Measurements from ENCODE around the gene AVPR2.

Gene AVPR2

GRCh38 chrX:153953342-153953830, 48.9 kb downstream of the AVPR2 start:
- Histone ChIP-seq H3K4me2 (ENCODE audit: low read depth, low read length) (no peak overlapping the region), H3K36me3 (replicated peaks; ENCODE audit: insufficient read depth, low read length) (peaks cover 5% of the 10 kb centered on the region; the same call in 1 of the 2 replicates), H3F3A (ENCODE audit: insufficient read depth, low read length) (peaks cover 3% of the 10 kb centered on the region; the same call in 1 of the 2 replicates), H3K27me3 (replicated peaks; ENCODE audit: insufficient read depth, low read length) (no peaks in the 10 kb centered on the region), H3K9ac (ENCODE audit: low read length) (no peak overlapping the region), H3K27ac (ENCODE audit: low read length) (no peak overlapping the region), H2AFZ (ENCODE audit: low read length) (no peak overlapping the region), H4K20me1 (ENCODE audit: insufficient read depth, low read length) (no peaks in the 10 kb centered on the region), H3K4me1 (ENCODE audit: low read length) (no peaks in the 10 kb centered on the region), H3K4me3 (ENCODE audit: low read length) (no peak overlapping the region), H3K9me3 (replicated peaks; ENCODE audit: insufficient read depth, low read length) (no peaks in the 10 kb centered on the region), H3K79me2 (ENCODE audit: low read length) (peaks cover 14% of the 10 kb centered on the region; the same call in 1 of the 2 replicates), H3K9me2 (replicated peaks; ENCODE audit: insufficient read depth, low read length) (no peaks in the 10 kb centered on the region)
- TF ChIP-seq EZH2 (optimal IDR thresholded peaks at IDR 0.05; ENCODE audit: low read depth, low read length) (no peak), EZH2phosphoT487 (IDR thresholded peaks at IDR 0.05; ENCODE audit: low read length) (no peak), CTCF (IDR thresholded peaks at IDR 0.05; ENCODE audit: low read length) (peak; percentile 86)
- peak; percentile 56 for DNase-seq

GRCh38 chrX:153953892-153954557, 49.6 kb downstream of the AVPR2 start:
- no peak overlapping the region for H3K9ac ChIP-seq (ENCODE audit: low read length)
- no peak for DNase-seq
- H3K9me2 ChIP-seq (replicated peaks; ENCODE audit: insufficient read depth, low read length), result no peaks in the 10 kb centered on the region
- no peak for TF ChIP-seq EZH2phosphoT487 (IDR thresholded peaks at IDR 0.05; ENCODE audit: low read length)
- TF ChIP-seq CTCF (IDR thresholded peaks at IDR 0.05; ENCODE audit: low read length), result peak; percentile 8; the same call in 1 of the 2 replicates
- no peak overlapping the region for H3K4me3 ChIP-seq (ENCODE audit: low read length)
- no peak overlapping the region for H3K4me2 ChIP-seq (ENCODE audit: low read depth, low read length)
- H3K27ac ChIP-seq (ENCODE audit: low read length), result no peak overlapping the region
- H3K27me3 ChIP-seq (replicated peaks; ENCODE audit: insufficient read depth, low read length), result no peaks in the 10 kb centered on the region
- peaks cover 5% of the 10 kb centered on the region; the same call in 1 of the 2 replicates for H3K36me3 ChIP-seq (replicated peaks; ENCODE audit: insufficient read depth, low read length)
- no peaks in the 10 kb centered on the region for H3K9me3 ChIP-seq (replicated peaks; ENCODE audit: insufficient read depth, low read length)
- H3K79me2 ChIP-seq (ENCODE audit: low read length), result peaks cover 14% of the 10 kb centered on the region; the same call in 1 of the 2 replicates
- no peak overlapping the region for H2AFZ ChIP-seq (ENCODE audit: low read length)
- H3F3A ChIP-seq (ENCODE audit: insufficient read depth, low read length), result no peaks in the 10 kb centered on the region
- H4K20me1 ChIP-seq (ENCODE audit: insufficient read depth, low read length), result no peaks in the 10 kb centered on the region
- no peaks in the 10 kb centered on the region for H3K4me1 ChIP-seq (ENCODE audit: low read length)

GRCh38 chrX:153954558-153955227, 50.2 kb downstream of the AVPR2 start:
- Histone ChIP-seq H3F3A (ENCODE audit: insufficient read depth, low read length) (no peaks in the 10 kb centered on the region), H3K9me2 (replicated peaks; ENCODE audit: insufficient read depth, low read length) (no peaks in the 10 kb centered on the region), H3K9me3 (replicated peaks; ENCODE audit: insufficient read depth, low read length) (no peaks in the 10 kb centered on the region), H3K9ac (ENCODE audit: low read length) (no peak overlapping the region), H4K20me1 (ENCODE audit: insufficient read depth, low read length) (no peaks in the 10 kb centered on the region), H3K4me2 (ENCODE audit: low read depth, low read length) (no peak overlapping the region), H3K4me3 (ENCODE audit: low read length) (no peak overlapping the region), H3K4me1 (ENCODE audit: low read length) (no peaks in the 10 kb centered on the region), H2AFZ (ENCODE audit: low read length) (no peak overlapping the region), H3K27ac (ENCODE audit: low read length) (no peak overlapping the region), H3K79me2 (ENCODE audit: low read length) (peaks cover 14% of the 10 kb centered on the region; the same call in 1 of the 2 replicates), H3K27me3 (replicated peaks; ENCODE audit: insufficient read depth, low read length) (no peaks in the 10 kb centered on the region), H3K36me3 (replicated peaks; ENCODE audit: insufficient read depth, low read length) (peaks cover 5% of the 10 kb centered on the region; the same call in 1 of the 2 replicates)
- DNase-seq, result no peak
- no peak for TF ChIP-seq EZH2phosphoT487 (IDR thresholded peaks at IDR 0.05; ENCODE audit: low read length)
- TF ChIP-seq EZH2 (optimal IDR thresholded peaks at IDR 0.05; ENCODE audit: low read depth, low read length), result no peak
- no peak for TF ChIP-seq CTCF (IDR thresholded peaks at IDR 0.05; ENCODE audit: low read length)
